ENCODE results near the gene FBH1.

- TF ChIP-seq, protein P1, sequence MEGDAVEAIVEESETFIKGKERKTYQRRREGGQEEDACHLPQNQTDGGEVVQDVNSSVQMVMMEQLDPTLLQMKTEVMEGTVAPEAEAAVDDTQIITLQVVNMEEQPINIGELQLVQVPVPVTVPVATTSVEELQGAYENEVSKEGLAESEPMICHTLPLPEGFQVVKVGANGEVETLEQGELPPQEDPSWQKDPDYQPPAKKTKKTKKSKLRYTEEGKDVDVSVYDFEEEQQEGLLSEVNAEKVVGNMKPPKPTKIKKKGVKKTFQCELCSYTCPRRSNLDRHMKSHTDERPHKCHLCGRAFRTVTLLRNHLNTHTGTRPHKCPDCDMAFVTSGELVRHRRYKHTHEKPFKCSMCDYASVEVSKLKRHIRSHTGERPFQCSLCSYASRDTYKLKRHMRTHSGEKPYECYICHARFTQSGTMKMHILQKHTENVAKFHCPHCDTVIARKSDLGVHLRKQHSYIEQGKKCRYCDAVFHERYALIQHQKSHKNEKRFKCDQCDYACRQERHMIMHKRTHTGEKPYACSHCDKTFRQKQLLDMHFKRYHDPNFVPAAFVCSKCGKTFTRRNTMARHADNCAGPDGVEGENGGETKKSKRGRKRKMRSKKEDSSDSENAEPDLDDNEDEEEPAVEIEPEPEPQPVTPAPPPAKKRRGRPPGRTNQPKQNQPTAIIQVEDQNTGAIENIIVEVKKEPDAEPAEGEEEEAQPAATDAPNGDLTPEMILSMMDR (IDR thresholded peaks at IDR 0.05 in 4 of 5, conservative IDR thresholded peaks at IDR 0.05 in 1 of 5) = no peak
- TF ChIP-seq POLR2A (IDR thresholded peaks at IDR 0.05) = no peak
These were observed 33.4 kb upstream of the FBH1 start for GRCh38 chr10:5856701-5857004.

Measured in gastrocnemius medialis (tissue), 4 donors.